Measurements from ENCODE around the gene ERBB3.

DNA sequence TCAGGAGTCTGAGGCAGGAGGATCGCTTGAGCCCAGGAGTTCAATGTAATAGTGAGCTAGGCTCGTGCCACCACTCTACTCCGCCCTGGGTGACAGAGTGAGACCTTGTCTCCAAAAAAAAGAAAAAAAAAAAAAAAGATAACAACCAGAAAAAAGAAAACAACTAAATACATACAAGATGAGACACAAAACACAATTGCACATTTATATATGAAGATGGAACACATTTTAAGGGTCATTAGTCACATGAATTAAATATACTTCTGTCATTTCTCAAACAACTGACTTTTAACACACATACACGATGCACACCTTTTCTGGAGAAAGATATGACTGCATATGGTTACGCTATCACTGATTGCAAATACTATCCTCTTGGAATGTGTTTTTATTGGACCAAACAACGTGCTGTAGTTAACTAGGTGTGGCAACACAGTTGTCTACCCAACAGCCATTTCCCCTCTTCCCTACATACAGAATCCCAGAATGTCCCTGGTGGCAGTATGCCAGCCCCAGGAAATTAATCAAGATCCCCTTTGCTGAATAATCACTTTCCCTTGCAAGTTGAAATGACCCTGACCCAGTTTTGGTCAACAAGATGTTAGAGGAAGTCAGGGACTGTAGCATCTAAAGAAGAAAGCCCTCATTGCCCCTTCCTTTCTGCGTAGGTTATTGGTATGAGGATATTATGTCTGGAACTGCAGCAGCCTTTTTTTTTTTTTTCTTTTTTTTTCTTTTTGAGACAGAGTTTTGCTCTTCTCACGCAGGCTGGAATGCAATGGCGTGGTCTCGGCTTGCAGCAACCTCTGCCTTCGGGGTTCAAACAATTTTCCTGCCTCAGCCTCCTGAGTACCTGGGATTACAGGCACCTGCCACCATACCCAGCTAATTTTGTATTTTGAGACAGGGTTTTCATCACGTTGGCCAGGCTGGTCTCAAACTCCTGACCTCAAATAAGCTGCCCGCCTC, 66.8 kb downstream of the ERBB3 start:
- no peak for TF ChIP-seq POLR2A (IDR thresholded peaks at IDR 0.05; ENCODE audit: low read length)
- TF ChIP-seq GATA1 (IDR thresholded peaks at IDR 0.05; ENCODE audit: low read depth, low read length) = no peak

All from erythroblast (primary cell).